GM13976 (cell line): Measurements from ENCODE around the gene BAG3.

Source experiments
- DNase-seq: peaks from one replicate; pipeline ENCODE4 v3.0.0; 2012; ENCODE audit warnings: low spot score
- CTCF ChIP-seq: IDR thresholded peaks from 2 replicates; pipeline ENCODE4 v1.5.1; 2012; ENCODE audit warnings: borderline replicate concordance, mild to moderate bottlenecking; ENCODE audit not compliant: insufficient read depth; ENCODE audit errors: extremely low read depth, missing control alignments, control extremely low read depth
- in situ Hi-C: fragments of 300-500 bp; cut with MboI; formaldehyde crosslinking; loops from one replicate; pipeline ENCODE4 v1.12.0; 2022; ENCODE audit warnings: low sequenced_read_pairs, mixed read lengths, inconsistent platforms; ENCODE audit not compliant: unreplicated experiment

BAG3 gene

GRCh38 chr10:119677904-119678755 is 26.9 kb downstream of the BAG3 start:
- in situ Hi-C loops = loop anchor here (25.0 kb wide), 1 partner anchor 659 kb away; no protein-coding TSS in a partner anchor
- no peak for DNase-seq
- no peak for TF ChIP-seq CTCF

GRCh38 chr10:119679480-119679829 is 28.3 kb downstream of the BAG3 start:
- no peak for TF ChIP-seq CTCF
- in situ Hi-C loops = loop anchor here (25.0 kb wide), 1 partner anchor 658 kb away; no protein-coding TSS in a partner anchor
- DNase-seq = no peak

GRCh38 chr10:119680050-119680449 is 28.9 kb downstream of the BAG3 start:
- no peak for TF ChIP-seq CTCF
- in situ Hi-C loops = loop anchor here (10.0 to 25.0 kb wide), 2 partner anchors 175 to 657 kb away; no protein-coding TSS in a partner anchor
- DNase-seq = no peak

- DNase-seq = no peak
- in situ Hi-C loops = loop anchor here (10.0 to 25.0 kb wide), 2 partner anchors 174 to 657 kb away; no protein-coding TSS in a partner anchor
- no peak for TF ChIP-seq CTCF
These were observed 29.5 kb downstream of the BAG3 start for GRCh38 chr10:119680650-119681081.

GRCh38 chr10:119686465-119687191 is 35.4 kb downstream of the BAG3 start:
- DNase-seq = peak; percentile 85
- TF ChIP-seq CTCF = peak; percentile 90
- in situ Hi-C loops = loop anchor here (10.0 to 25.0 kb wide), 2 partner anchors 168 to 651 kb away; no protein-coding TSS in a partner anchor
